GM18907 (cell line): ENCODE measurements around the gene EXT2.
A peak's percentile ranks its signal among the peaks of the same experiment; 100 is the strongest.

Experiments
- ATAC-seq: cut with Tn5 transposase; IDR thresholded peaks from one replicate; pipeline ENCODE4 v1.9.1; 2021; ENCODE audit warnings: mild to moderate bottlenecking, moderate library complexity; ENCODE audit not compliant: unreplicated experiment

EXT2 gene

GRCh38 chr11:44083906-44084305 is 11.6 kb upstream of the EXT2 start:
- no peak for ATAC-seq

DNA sequence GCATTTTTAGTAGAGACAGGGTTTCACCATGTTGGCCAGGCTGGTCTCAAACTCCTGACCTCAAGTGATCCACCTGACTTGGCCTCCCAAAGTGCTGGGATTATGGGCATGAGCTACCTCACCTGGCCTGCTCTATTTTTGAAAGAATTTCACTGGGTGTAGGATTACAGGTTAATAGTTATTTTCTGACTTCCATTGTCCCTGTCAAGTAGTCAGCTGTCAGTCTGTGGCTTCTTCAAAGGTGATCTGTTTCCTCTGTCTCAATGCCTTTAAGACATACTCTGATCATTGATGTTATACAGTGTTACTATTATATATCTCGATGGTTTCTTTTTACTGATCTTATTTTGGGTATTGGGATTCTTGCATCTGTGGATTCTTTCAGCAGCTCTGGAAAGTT is 10.1 kb upstream of the EXT2 start:
- ATAC-seq = no peak

- ATAC-seq = no peak
Measured at GRCh38 chr11:44088377-44088776, 7.1 kb upstream of the EXT2 start.

DNA sequence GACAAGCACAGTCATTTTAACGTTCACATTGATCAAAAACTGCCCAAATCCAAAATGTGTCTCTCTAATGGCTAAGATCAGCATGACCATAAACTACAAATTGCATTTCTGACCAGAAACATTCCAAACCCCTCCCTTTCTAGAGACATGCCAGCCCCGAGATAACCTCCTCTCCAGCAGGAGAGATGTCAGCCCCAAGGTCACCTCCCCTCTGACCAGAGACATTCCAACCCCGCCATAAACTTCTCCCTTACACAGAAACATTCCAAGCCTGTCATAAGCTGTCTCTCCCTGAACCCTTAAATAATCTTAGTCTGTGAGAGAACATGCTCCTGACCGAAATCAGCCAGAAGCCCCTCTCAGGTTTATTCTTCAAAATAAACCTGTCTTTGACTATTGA is 6.6 kb upstream of the EXT2 start:
- ATAC-seq = no peak

DNA sequence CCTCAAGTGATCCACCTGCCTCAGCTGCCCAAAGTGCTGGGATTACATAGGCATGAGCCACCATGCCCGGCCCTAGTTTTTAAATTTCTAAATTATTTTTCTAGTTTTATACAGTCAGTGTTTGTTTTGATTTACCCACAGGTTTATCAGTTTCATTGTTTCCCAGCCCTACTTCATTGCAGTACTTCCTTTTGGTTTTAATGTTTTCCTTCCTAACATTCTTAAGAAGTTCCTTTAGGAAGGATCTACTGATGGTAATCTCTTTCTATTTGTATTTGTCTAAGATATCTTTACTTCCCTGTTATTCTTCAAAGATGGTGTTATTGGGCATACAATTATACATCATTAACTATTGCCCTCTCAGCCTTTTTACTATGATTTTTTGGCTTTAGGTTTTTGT is 4.9 kb upstream of the EXT2 start:
- ATAC-seq = no peak

DNA sequence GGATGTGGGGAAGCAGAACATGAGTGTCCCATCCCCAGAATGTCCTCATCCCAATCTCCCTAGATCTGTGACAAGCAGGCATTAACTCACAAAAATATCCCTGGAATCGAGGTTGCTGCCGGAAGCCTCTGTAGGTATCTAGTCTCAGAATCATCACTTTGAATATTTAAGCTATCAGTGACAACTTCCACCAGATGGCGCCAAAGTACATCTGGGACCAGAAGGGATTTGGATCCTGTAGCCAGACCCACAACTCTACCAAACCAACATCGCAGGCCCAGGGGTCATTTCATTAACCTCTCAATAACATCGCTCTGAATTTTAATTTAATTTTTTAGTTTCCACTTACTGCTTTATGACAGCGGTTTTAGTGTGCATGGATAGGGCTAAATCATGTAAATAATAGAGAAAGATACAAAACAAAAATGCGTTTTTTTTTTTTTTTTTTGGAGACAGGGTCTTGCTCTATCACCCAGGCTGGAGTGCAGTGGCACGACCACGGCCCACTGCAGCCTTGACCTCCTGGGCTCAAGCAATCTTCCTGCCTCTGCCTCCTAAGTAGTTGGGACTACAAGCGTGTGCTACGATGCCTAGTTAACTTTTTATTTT is 1.1 kb upstream of the EXT2 start:
- peak; percentile 52 for ATAC-seq

- peak; percentile 12 for ATAC-seq
Measured at GRCh38 chr11:44096360-44097185, 1.1 kb downstream of the EXT2 start.

GRCh38 chr11:44097821-44098220 is 2.3 kb downstream of the EXT2 start:
- no peak for ATAC-seq

DNA sequence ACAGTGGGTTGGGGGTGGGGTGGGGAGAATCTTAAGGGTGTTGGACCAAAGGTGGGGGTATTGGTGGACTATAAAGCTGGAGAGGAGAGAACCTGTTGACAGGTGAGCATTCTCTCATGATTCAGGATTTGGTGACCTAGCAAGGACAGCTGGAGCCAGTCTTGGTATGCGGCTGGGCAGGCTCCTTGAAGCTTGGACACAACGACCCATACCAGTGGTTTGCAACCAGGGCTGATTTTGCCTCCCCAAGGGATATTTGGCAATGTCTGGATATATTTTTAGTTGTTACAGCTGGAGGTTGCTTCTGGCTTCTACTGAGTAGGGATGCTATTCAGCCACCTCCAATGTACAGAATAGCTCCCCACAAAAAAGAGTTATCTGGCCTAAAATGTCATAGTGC is 5.6 kb downstream of the EXT2 start:
- no peak for ATAC-seq

DNA sequence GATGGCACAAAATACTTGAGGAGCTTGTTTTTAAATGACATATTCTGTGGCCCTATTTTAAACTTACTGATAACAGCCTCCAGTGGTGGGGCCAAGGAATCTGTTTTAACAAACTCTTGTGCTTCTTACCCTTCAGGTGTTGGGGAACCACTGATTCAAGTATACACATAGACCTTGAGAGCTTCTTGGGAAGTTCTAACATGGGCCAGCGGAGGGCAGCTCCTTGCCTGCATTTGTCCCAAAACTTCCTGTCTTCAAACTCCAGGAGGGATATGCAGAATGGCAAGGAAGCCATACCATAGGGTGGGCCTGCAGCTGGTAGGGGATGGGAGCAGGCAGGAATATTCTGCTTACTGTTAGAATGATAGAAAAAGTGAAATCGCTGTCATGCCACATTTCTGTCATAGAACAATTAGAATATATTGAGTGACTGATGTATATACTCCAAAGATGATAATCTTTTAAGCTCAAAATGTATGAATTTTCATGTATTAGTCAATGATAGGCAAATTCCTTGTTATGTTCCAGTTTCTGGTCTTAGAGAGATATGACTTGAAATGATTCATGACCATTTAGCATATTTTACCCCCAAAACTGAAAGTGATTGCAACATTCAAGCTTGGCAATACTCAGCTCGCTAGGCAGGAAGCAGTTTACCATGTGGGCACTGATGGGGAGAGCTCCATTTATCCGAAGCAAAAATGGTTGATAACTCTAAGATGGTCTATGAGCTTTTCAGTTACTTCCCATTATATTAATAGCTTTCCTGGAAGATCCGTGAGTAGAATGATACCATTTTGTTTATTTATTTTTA is 9.2 kb downstream of the EXT2 start:
- no peak for ATAC-seq

GRCh38 chr11:44108260-44108659 is 12.8 kb downstream of the EXT2 start:
- no peak for ATAC-seq

- ATAC-seq = peak; percentile 93
Measured at GRCh38 chr11:44110231-44110679, 14.8 kb downstream of the EXT2 start.

GRCh38 chr11:44112091-44112821 is 16.8 kb downstream of the EXT2 start:
- ATAC-seq = no peak

- ATAC-seq = no peak
Measured at GRCh38 chr11:44113018-44113417, 17.5 kb downstream of the EXT2 start.

DNA sequence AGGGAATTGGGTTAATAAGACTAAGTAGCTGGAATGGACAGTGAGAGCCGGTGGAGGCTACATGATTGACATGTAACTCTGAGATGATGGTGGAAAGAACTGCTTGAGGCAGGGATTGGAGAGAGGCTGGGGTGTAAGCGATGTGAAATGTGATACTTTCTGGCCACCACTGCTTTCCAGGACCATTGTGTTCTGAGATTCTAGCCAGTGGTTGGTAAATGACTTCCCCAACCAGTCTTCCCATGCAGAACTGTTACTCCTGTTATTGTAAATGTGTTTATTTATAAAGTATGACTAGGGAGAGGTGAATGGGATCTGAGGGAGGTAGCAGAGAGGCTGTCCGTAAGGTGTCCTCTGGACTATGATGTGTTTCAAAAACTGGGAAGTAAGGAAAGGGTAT is 18.1 kb downstream of the EXT2 start:
- ATAC-seq = no peak

DNA sequence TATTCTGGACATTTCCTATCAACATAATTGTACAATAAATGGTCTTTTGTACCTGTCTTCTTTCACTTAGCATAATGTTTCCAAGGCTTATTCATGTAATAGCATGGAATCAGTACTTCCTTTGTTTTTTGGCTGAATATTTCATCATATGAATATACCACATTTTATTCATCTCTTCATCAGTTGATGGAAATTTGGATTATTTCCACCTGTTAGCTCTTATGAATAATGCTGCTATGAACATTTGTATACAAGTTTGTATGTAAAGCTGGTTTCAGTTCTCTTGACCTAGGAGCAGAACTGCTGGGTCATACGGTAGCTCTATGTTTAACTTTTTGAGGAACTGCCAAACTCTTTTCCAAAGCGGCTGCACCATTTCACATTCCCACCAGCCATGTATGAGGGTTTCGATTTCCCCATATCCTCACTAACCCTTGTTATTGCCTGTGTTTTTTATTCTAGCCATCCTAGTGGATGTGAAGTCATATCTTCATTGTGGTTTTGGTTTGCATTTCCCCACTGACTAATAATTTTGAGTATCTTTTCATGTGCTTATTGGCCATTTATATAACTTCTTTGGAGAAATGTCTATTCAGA is 20.9 kb downstream of the EXT2 start:
- no peak for ATAC-seq

DNA sequence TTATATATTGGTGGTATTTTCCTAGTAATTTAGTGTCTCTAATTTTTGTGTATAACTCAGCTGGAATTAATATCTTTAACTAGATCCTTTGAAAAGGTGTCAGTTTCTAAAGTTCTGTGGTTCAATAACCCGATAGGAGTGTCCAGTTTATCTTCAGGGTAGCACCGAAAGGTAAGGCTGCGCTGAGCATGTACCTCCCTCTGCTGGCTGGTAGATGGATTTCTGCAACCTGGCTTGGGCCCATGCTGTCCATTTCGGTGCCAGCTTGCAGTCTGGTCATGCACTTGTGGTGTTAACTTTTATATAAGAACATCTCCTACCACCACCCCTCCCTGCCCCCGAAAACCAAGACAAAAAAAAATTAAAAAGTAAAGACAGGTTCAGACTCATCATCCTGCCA is 24.7 kb downstream of the EXT2 start:
- ATAC-seq = no peak

DNA sequence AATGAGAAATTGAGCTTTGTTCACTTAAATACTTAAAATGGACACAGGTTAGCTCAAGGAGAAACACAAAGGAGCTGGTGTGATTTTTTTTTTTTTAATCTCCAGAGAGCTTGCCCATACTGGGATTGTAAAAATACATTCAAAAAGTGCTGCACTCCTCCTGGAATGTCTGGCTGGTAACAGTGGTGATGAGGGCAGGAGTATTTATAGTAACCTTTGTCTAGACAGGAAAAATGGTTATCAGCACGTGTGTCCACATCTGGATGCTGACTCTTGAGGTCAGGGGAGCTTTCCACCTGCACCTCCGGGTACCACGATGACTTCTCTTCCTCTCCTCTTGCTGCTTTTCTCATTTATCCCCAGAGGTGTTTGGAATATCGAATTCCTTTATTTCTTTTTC is 30.1 kb downstream of the EXT2 start:
- no peak for ATAC-seq

- no peak for ATAC-seq
Measured at GRCh38 chr11:44126304-44126703, 30.8 kb downstream of the EXT2 start.

GRCh38 chr11:44127130-44127529 is 31.7 kb downstream of the EXT2 start:
- no peak for ATAC-seq

DNA sequence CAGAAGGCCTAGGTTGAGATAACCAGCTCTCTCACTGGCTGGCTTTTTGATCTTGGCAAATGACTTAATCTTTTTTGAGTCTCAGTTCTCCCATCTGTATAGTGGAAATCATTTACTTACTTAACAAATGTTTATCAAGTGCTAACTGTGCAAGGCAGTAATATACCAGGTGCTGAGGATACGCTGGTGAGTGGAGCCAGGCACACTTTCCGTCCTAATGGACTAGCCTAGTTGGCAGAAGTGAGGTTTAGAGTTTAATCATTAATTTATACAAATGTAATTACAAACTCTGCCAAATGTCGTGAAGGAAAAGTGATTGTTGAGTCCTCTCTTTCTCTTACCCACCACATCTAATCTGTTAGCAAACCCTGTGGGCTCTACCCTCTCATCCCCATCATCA is 33.3 kb downstream of the EXT2 start:
- no peak for ATAC-seq
